Measurements from ENCODE around the gene USP24.

The USP24 gene

DNA sequence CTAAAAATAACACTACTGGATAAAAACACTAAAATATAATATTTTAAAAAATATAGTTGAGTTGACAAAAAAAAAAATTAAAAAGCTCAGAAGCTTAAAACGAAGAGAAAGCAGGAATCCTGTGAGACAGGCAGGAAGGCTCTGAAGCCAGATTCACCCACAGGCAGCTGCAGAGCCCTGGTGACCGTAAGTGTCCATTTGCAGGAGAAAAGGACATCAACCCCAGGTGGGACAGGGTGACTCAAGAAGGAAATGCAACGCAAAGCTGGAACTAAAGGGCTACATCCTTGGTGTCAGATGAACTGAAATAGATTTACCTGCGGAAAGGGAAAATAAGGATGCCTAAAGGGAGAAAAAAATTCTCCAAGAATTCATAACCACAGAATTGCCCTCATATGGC is 46.8 kb downstream of the USP24 start:
- TF ChIP-seq, protein P1, sequence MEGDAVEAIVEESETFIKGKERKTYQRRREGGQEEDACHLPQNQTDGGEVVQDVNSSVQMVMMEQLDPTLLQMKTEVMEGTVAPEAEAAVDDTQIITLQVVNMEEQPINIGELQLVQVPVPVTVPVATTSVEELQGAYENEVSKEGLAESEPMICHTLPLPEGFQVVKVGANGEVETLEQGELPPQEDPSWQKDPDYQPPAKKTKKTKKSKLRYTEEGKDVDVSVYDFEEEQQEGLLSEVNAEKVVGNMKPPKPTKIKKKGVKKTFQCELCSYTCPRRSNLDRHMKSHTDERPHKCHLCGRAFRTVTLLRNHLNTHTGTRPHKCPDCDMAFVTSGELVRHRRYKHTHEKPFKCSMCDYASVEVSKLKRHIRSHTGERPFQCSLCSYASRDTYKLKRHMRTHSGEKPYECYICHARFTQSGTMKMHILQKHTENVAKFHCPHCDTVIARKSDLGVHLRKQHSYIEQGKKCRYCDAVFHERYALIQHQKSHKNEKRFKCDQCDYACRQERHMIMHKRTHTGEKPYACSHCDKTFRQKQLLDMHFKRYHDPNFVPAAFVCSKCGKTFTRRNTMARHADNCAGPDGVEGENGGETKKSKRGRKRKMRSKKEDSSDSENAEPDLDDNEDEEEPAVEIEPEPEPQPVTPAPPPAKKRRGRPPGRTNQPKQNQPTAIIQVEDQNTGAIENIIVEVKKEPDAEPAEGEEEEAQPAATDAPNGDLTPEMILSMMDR (IDR thresholded peaks at IDR 0.05; ENCODE audit: low read depth, low read length) = no peak
- no peak for TF ChIP-seq EZH2phosphoT487 (IDR thresholded peaks at IDR 0.05; ENCODE audit: low read depth)
- Histone ChIP-seq H3K4me3 (ENCODE audit: low read length) (no peak overlapping the region), H3K4me1 (ENCODE audit: low read length) (no peaks in the 10 kb centered on the region), H2AFZ (ENCODE audit: low read depth, low read length) (no peak overlapping the region), H4K20me1 (ENCODE audit: insufficient read depth, low read length) (no peaks in the 10 kb centered on the region), H3K4me2 (ENCODE audit: low read length) (no peak overlapping the region), H3K27me3 (ENCODE audit: low read depth, low read length) (no peaks in the 10 kb centered on the region), H3K9ac (ENCODE audit: low read length) (no peak overlapping the region), H3K36me3 (replicated peaks; ENCODE audit: low read depth, low read length) (no peaks in the 10 kb centered on the region), H3K27ac (ENCODE audit: low read length) (no peak overlapping the region), H3K79me2 (ENCODE audit: low read length) (no peaks in the 10 kb centered on the region), H3K9me3 (ENCODE audit: insufficient read depth, low read length) (no peaks in the 10 kb centered on the region)

DNA sequence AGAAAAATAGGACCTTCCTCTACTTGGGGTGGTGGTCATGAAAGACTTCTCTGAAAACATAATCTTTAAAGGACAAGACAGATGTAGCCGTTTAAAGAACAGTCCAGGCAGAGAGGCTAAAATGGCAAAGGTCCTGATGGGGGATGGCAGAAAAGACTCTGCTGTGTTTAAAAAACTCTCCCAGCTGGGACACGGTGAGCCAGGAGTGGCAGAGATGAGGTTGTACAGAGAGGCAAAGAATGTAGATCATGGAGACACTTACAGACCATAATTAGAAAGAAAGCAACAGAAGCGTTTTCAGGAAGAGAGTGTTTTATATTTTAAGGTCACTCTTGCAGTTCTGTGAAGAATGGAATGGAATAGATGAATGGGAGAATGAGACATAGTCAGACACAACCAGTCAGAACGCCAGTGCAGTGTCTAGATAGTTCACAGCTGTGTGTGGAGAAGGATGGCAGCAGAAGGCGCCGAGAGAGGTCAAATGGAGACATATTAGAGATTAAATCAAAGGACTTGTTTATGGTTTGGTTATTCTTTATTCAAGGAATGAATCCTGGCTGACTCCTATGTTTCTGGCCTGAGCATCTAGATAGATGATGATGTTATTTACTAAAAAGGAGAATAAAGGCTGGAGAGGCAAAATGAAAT is 47.8 kb downstream of the USP24 start:
- no peak overlapping the region for H3K4me2 ChIP-seq (ENCODE audit: low read length)
- no peak overlapping the region for H3K9ac ChIP-seq (ENCODE audit: low read length)
- H3K79me2 ChIP-seq (ENCODE audit: low read length) = no peaks in the 10 kb centered on the region
- no peaks in the 10 kb centered on the region for H4K20me1 ChIP-seq (ENCODE audit: insufficient read depth, low read length)
- H3K4me3 ChIP-seq (ENCODE audit: low read length) = no peak overlapping the region
- no peaks in the 10 kb centered on the region for H3K36me3 ChIP-seq (replicated peaks; ENCODE audit: low read depth, low read length)
- TF ChIP-seq EZH2phosphoT487 (IDR thresholded peaks at IDR 0.05; ENCODE audit: low read depth) = no peak
- TF ChIP-seq, protein P1 (IDR thresholded peaks at IDR 0.05; ENCODE audit: low read depth, low read length) = no peak
- H3K4me1 ChIP-seq (ENCODE audit: low read length) = no peaks in the 10 kb centered on the region
- no peak overlapping the region for H3K27ac ChIP-seq (ENCODE audit: low read length)
- no peak overlapping the region for H2AFZ ChIP-seq (ENCODE audit: low read depth, low read length)
- H3K9me3 ChIP-seq (ENCODE audit: insufficient read depth, low read length) = no peaks in the 10 kb centered on the region
- H3K27me3 ChIP-seq (ENCODE audit: low read depth, low read length) = no peaks in the 10 kb centered on the region

DNA sequence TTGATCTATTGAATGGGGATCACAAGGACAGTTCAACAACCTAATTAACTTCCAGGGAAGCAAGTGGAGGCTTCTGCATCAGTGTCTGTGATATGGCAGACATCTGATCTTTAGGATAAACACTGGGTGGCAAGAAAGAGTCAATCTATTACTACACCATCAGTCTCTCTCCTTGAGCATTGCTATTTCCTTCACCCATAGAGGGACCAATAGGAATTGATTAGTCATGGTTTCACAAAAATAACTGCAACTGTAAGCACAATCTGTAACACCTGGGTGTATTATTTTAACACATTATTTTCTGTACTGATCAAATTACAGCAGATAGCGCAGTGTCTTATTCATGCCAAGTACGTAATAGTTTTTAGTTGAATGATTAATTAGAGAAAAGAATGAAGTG is 50.3 kb downstream of the USP24 start:
- no peaks in the 10 kb centered on the region for H3K9me3 ChIP-seq (ENCODE audit: insufficient read depth, low read length)
- no peaks in the 10 kb centered on the region for H4K20me1 ChIP-seq (ENCODE audit: insufficient read depth, low read length)
- H3K4me1 ChIP-seq (ENCODE audit: low read length) = no peaks in the 10 kb centered on the region
- no peak for TF ChIP-seq EZH2phosphoT487 (IDR thresholded peaks at IDR 0.05; ENCODE audit: low read depth)
- TF ChIP-seq, protein P1 (IDR thresholded peaks at IDR 0.05; ENCODE audit: low read depth, low read length) = no peak
- H3K79me2 ChIP-seq (ENCODE audit: low read length) = no peaks in the 10 kb centered on the region
- H3K27ac ChIP-seq (ENCODE audit: low read length) = no peak overlapping the region
- no peaks in the 10 kb centered on the region for H3K27me3 ChIP-seq (ENCODE audit: low read depth, low read length)
- no peak overlapping the region for H2AFZ ChIP-seq (ENCODE audit: low read depth, low read length)
- H3K4me2 ChIP-seq (ENCODE audit: low read length) = no peak overlapping the region
- H3K9ac ChIP-seq (ENCODE audit: low read length) = no peak overlapping the region
- no peaks in the 10 kb centered on the region for H3K36me3 ChIP-seq (replicated peaks; ENCODE audit: low read depth, low read length)
- H3K4me3 ChIP-seq (ENCODE audit: low read length) = no peak overlapping the region

DNA sequence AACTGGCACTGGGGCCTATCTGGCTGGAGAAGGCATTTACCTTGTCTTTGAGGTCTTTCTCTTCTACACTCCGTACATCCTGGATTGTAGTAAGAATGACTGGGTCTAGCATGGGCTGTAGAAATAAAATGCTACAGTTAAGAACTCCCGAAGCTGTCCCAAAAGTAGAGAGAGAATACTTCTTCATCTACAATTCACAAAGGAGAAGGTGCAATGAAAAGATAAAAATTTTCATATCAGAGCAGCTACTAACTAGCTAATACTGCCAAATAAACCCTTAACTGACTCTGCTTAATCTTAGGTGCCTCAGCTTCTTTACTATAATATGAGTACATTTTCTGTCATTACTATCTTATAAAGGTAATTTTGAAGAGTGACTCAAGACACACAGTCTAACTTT is 55.6 kb downstream of the USP24 start:
- no peaks in the 10 kb centered on the region for H3K27me3 ChIP-seq (ENCODE audit: low read depth, low read length)
- H3K79me2 ChIP-seq (ENCODE audit: low read length) = no peaks in the 10 kb centered on the region
- no peak overlapping the region for H3K4me2 ChIP-seq (ENCODE audit: low read length)
- no peak overlapping the region for H3K9ac ChIP-seq (ENCODE audit: low read length)
- H3K27ac ChIP-seq (ENCODE audit: low read length) = no peak overlapping the region
- H3K36me3 ChIP-seq (replicated peaks; ENCODE audit: low read depth, low read length) = peaks cover 3% of the 10 kb centered on the region
- no peaks in the 10 kb centered on the region for H3K4me1 ChIP-seq (ENCODE audit: low read length)
- H3K9me3 ChIP-seq (ENCODE audit: insufficient read depth, low read length) = no peaks in the 10 kb centered on the region
- TF ChIP-seq EZH2phosphoT487 (IDR thresholded peaks at IDR 0.05; ENCODE audit: low read depth) = no peak
- H3K4me3 ChIP-seq (ENCODE audit: low read length) = no peak overlapping the region
- no peaks in the 10 kb centered on the region for H4K20me1 ChIP-seq (ENCODE audit: insufficient read depth, low read length)
- no peak overlapping the region for H2AFZ ChIP-seq (ENCODE audit: low read depth, low read length)
